SK-N-SH (cell line): ENCODE data around the gene DDX21. TPM values are rescaled to one million over a fixed set of nuclear protein-coding genes. Genes with fewer than 3 reads are reported as not detected.

Experiments
- CTCF ChIA-PET: fragments of 300-600, 350-600 bp; formaldehyde crosslinking; extraction: SDS; loops from one replicate; lab custom pipeline; 2021; lab: Yijun Ruan, JAX
- POLR2A ChIA-PET: fragments of 350-600 bp; sonication (Branson Sonifier 250); formaldehyde crosslinking; extraction: SDS; loops from one replicate; lab custom pipeline; 2020; ENCODE audit warnings: antibody characterized with exemption, inconsistent platforms; lab: Yijun Ruan, JAX
- DNase-seq: peaks from one replicate; pipeline ENCODE4 v3.0.0; 2012
- H2AFZ ChIP-seq: fragments of 200-600 bp; sonication (generic); 2 replicates; pipeline ENCODE4 v1.8.1; 2016; ENCODE audit warnings: antibody characterized with exemption, mild to moderate bottlenecking, low read depth
- H3F3A ChIP-seq: fragments of 200-600 bp; sonication (generic); replicated peaks from 2 replicates; pipeline ENCODE3; 2016; ENCODE audit warnings: antibody characterized with exemption, mild to moderate bottlenecking; ENCODE audit not compliant: insufficient read depth
- H3K27ac ChIP-seq, 2 experiments: fragments of 200-500 bp in 1 of 2; fragments of 200-600 bp in 1 of 2; sonication (Bioruptor generic) in 1 of 2; sonication (generic), shearing (Covaris generic) in 1 of 2; 2 replicates each; pipeline versions ENCODE4 v1.5.1 to v1.6.1; 2014 to 2016; ENCODE audit warnings: low read depth in 2 of 2, inconsistent platforms in 1 of 2, low read length in 1 of 2, mild to moderate bottlenecking in 1 of 2, mixed read lengths in 1 of 2
- H3K27me3 ChIP-seq: fragments of 200-600 bp; sonication (generic), shearing (Covaris generic); 2 replicates; pipeline ENCODE4 v1.6.1; 2016; ENCODE audit warnings: mixed run types; ENCODE audit not compliant: insufficient read depth
- H3K36me3 ChIP-seq, 2 experiments: fragments of 200-500 bp in 1 of 2; fragments of 200-600 bp in 1 of 2; sonication (Bioruptor generic) in 1 of 2; sonication (generic) in 1 of 2; replicated peaks in 1 of 2; 2 replicates each; pipeline versions ENCODE3 to v1.5.1; 2014 to 2016; ENCODE audit warnings: low read length in 1 of 2, mild to moderate bottlenecking in 1 of 2; ENCODE audit not compliant: insufficient read depth in 2 of 2, control insufficient read depth in 1 of 2
- H3K4me1 ChIP-seq, 2 experiments: fragments of 200-500 bp in 1 of 2; fragments of 200-600 bp in 1 of 2; sonication (Bioruptor generic) in 1 of 2; sonication (generic), shearing (Covaris generic) in 1 of 2; 2 replicates each; pipeline versions ENCODE4 v1.5.1 to v1.6.1; 2014 to 2016; ENCODE audit warnings: low read depth in 1 of 2, low read length in 1 of 2, mixed run types in 1 of 2; ENCODE audit not compliant: insufficient read depth in 2 of 2, control insufficient read depth in 1 of 2
- H3K4me2 ChIP-seq: fragments of 200-600 bp; sonication (generic), shearing (Covaris generic); 2 replicates; pipeline ENCODE4 v1.6.1; 2017; ENCODE audit warnings: mixed run types
- H3K4me3 ChIP-seq, 2 experiments: fragments of 200-500 bp in 1 of 2; fragments of 200-600 bp in 1 of 2; sonication (Bioruptor generic) in 1 of 2; sonication (generic), shearing (Covaris generic) in 1 of 2; 2 replicates each; pipeline versions ENCODE4 v1.5.1 to v1.8.1; 2014 to 2016; ENCODE audit warnings: low read depth in 2 of 2, inconsistent platforms in 1 of 2, low read length in 1 of 2, mild to moderate bottlenecking in 1 of 2, mixed read lengths in 1 of 2, moderate library complexity in 1 of 2
- H3K79me2 ChIP-seq: fragments of 200-600 bp; sonication (generic); 2 replicates; pipeline ENCODE4 v1.8.1; 2017; ENCODE audit warnings: mild to moderate bottlenecking; ENCODE audit not compliant: insufficient read depth
- H3K9ac ChIP-seq: fragments of 200-600 bp; sonication (generic); 2 replicates; pipeline ENCODE4 v1.6.1; 2017; ENCODE audit warnings: mixed run types
- H3K9me2 ChIP-seq: fragments of 200-600 bp; sonication (generic); 2 replicates; pipeline ENCODE4 v1.6.1; 2017; ENCODE audit warnings: mixed run types
- H3K9me3 ChIP-seq: fragments of 200-600 bp; sonication (generic); 2 replicates; pipeline ENCODE4 v1.6.1; 2017; ENCODE audit warnings: mixed run types, mild to moderate bottlenecking, moderate library complexity
- H4K20me1 ChIP-seq: fragments of 200-600 bp; sonication (generic); 2 replicates; pipeline ENCODE4 v1.6.1; 2017; ENCODE audit warnings: mild to moderate bottlenecking, mixed run types; ENCODE audit not compliant: insufficient read depth
- ELF1 ChIP-seq: IDR thresholded peaks from 2 replicates; pipeline ENCODE4 v1.4.0; 2012
- FOSL2 ChIP-seq: IDR thresholded peaks from 2 replicates; pipeline ENCODE4 v1.4.0; 2012; ENCODE audit warnings: low read depth, mild to moderate bottlenecking, moderate library complexity, borderline replicate concordance
- FOXJ3 ChIP-seq: sonication (generic); formaldehyde crosslinking; IDR thresholded peaks from 2 replicates; pipeline ENCODE4 v1.5.1; 2020; ENCODE audit warnings: mild to moderate bottlenecking, missing genetic modification reagents
- FOXM1 ChIP-seq: IDR thresholded peaks from 2 replicates; pipeline ENCODE4 v1.4.0; 2012; ENCODE audit warnings: low read depth, mild to moderate bottlenecking
- GATA2 ChIP-seq: sonication (generic); formaldehyde crosslinking; IDR thresholded peaks from 2 replicates; pipeline ENCODE4 v1.5.0; 2020; ENCODE audit warnings: mild to moderate bottlenecking, missing genetic modification reagents
- NFIC ChIP-seq: IDR thresholded peaks from 2 replicates; pipeline ENCODE4 v1.4.0; 2012; ENCODE audit warnings: borderline replicate concordance
- NRF1 ChIP-seq: IDR thresholded peaks from 2 replicates; pipeline ENCODE4 v1.6.1; 2012; ENCODE audit warnings: low read depth, mild to moderate bottlenecking, low read length
- POLR2AphosphoS5 ChIP-seq: IDR thresholded peaks from 2 replicates; pipeline ENCODE4 v1.6.1; 2012; ENCODE audit warnings: low read depth, low read length
- RCOR1 ChIP-seq: fragments of 150-350 bp; IDR thresholded peaks from 2 replicates; pipeline ENCODE4 v1.6.1; 2017; ENCODE audit warnings: antibody characterized with exemption, low read length
- REST ChIP-seq: IDR thresholded peaks from 2 replicates; pipeline ENCODE4 v1.6.1; 2012; ENCODE audit warnings: mild to moderate bottlenecking, low read depth, low read length, moderate library complexity
- RFX5 ChIP-seq: IDR thresholded peaks from 2 replicates; pipeline ENCODE4 v1.6.1; 2012; ENCODE audit warnings: mild to moderate bottlenecking, improper control_type of control experiment, low read length
- RXRA ChIP-seq: IDR thresholded peaks from 2 replicates; pipeline ENCODE4 v1.4.0; 2012; ENCODE audit warnings: low read depth, mild to moderate bottlenecking, borderline replicate concordance
- SIN3A ChIP-seq: IDR thresholded peaks from 2 replicates; pipeline ENCODE4 v1.6.1; 2012; ENCODE audit warnings: low read depth, mild to moderate bottlenecking, low read length, moderate library complexity, borderline replicate concordance
- TCF12 ChIP-seq: IDR thresholded peaks from 2 replicates; pipeline ENCODE4 v1.4.0; 2012
- YY1 ChIP-seq: IDR thresholded peaks from 2 replicates; pipeline ENCODE4 v1.4.0; 2012; ENCODE audit warnings: low read depth, mild to moderate bottlenecking
- WGBS: methylation state at CpG from one replicate; pipeline ENCODE4 v1.1.6; 2017; ENCODE audit warnings: low lambda C conversion rate; 5-methylcytosine and 5-hydroxymethylcytosine counted together
- polyA plus RNA-seq, 3 experiments: library from polyadenylated mRNA; depleted of rRNA; stranded (reverse); fragments of >200 nt; gene quantifications; 2 replicates each; pipeline ENCODE4 v1.2.3, GENCODE V29; 2012
- TF ChIP-seq, protein P1 (sequence below): IDR thresholded peaks from 2 replicates; pipeline ENCODE4 v1.4.0; 2012; ENCODE audit warnings: low read depth
- TF ChIP-seq, protein P2 (sequence below): IDR thresholded peaks from 2 replicates; pipeline ENCODE4; 2012

The DDX21 gene
- polyA plus RNA-seq, 1 of the 3 experiments (the other 2 are of a cell fraction): 40.1 TPM

DNA sequence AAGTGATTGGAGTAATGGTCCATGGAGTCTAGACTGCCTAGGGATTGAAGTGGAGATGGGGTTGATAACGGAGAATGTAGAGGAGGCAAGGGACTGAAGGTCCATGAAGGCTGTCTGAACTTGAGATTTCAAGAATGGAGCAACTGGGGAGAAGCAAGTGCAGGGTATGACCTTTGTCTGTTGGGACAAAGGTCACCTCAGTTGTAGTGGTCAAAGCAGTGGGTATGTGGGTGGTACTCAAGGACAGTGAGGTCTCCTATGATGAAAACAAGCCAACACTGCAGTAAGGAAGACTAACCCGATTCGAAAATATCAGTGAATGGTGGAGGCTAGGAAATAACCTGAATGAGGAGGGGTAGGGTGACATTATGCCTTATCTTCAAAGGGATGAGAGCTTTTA lies 5.4 kb upstream of the DDX21 start:
- no peak for TF ChIP-seq YY1
- no peak for TF ChIP-seq RXRA
- no peaks in the 10 kb centered on the region for H3K27me3 ChIP-seq
- H3F3A ChIP-seq: peaks cover 14% of the 10 kb centered on the region
- H3K9me3 ChIP-seq: no peaks in the 10 kb centered on the region
- H3K4me1 ChIP-seq: no peaks in the 10 kb centered on the region; a peak in 1 of 4 replicates
- no peak overlapping the region for H3K27ac ChIP-seq
- WGBS: 97% methylated on average over 3 of the region's 3 CpGs
- H3K9ac ChIP-seq: no peak overlapping the region
- no peak for DNase-seq
- H4K20me1 ChIP-seq: no peaks in the 10 kb centered on the region
- no peak overlapping the region for H3K4me3 ChIP-seq
- H3K4me2 ChIP-seq: no peak overlapping the region
- ChIA-PET POLR2A (no interaction called here), CTCF (no interaction called here)
- H3K79me2 ChIP-seq: peaks cover 5% of the 10 kb centered on the region; the same call in 1 of the 2 replicates
- no peak overlapping the region for H2AFZ ChIP-seq
- H3K9me2 ChIP-seq: no peaks in the 10 kb centered on the region
- H3K36me3 ChIP-seq: peaks cover 28 to 42% of the 10 kb centered on the region in 2 experiments

DNA sequence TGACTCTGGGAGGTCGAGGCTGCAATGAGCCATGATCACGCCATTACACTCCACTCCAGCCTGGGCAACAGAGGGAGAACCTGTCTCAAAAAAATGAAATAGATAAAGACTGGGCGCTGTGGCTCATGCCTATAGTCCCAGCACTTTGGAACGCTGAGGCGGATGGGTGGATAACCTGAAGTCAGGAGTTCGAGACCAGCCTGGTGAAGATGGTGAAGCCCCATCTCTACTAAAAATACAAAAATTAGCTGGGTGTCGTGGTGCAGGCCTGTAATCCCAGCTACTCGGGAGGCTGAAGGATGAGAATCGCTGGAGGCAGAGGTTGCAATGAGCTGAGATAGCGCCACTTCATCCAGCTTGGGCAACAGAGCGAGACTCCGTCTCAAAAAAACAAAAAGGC lies 1.1 kb upstream of the DDX21 start:
- Histone ChIP-seq H3K4me2 (no peak overlapping the region), H3K9me2 (no peaks in the 10 kb centered on the region), H3F3A (peaks cover 27% of the 10 kb centered on the region), H3K36me3 (peaks cover 5 to 18% of the 10 kb centered on the region in 2 experiments), H3K27me3 (no peaks in the 10 kb centered on the region), H2AFZ (no peak overlapping the region), H3K9me3 (no peaks in the 10 kb centered on the region), H4K20me1 (peaks cover 29% of the 10 kb centered on the region), H3K27ac (no peak overlapping the region; a peak in 1 of 4 replicates), H3K4me1 (peaks cover 0 to 6% of the 10 kb centered on the region in 2 experiments; a peak in 2 of 4 replicates), H3K79me2 (peaks cover 44% of the 10 kb centered on the region), H3K9ac (no peak overlapping the region), H3K4me3 (peak overlapping the region in 1 of 2 experiments; percentile 79; a peak in 2 of 4 replicates)
- CTCF ChIA-PET: interaction anchor here (0.9 to 1.6 kb wide), 7 partner anchors 7 to 146 kb away, joined by 3 to 9 read pairs (median 5); no protein-coding TSS in a partner anchor
- 79% methylated on average over 12 of the region's 12 CpGs for WGBS
- DNase-seq: no peak
- POLR2A ChIA-PET: interaction anchor here (1.0 to 2.0 kb wide), 5 partner anchors 19 to 233 kb away, joined by 3 to 9 read pairs (median 4); partner anchors contain the start of genes CCAR1 and DDX50
- TF ChIP-seq ELF1: no peak
- TF ChIP-seq RCOR1: no peak
- no peak; the same call in 1 of the 2 replicates for TF ChIP-seq POLR2AphosphoS5
- no peak for TF ChIP-seq NFIC
- TF ChIP-seq YY1: no peak
- TF ChIP-seq, protein P1, sequence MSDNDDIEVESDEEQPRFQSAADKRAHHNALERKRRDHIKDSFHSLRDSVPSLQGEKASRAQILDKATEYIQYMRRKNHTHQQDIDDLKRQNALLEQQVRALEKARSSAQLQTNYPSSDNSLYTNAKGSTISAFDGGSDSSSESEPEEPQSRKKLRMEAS: no peak
- TF ChIP-seq NRF1: no peak
- no peak for TF ChIP-seq FOSL2
- TF ChIP-seq SIN3A: no peak

DNA sequence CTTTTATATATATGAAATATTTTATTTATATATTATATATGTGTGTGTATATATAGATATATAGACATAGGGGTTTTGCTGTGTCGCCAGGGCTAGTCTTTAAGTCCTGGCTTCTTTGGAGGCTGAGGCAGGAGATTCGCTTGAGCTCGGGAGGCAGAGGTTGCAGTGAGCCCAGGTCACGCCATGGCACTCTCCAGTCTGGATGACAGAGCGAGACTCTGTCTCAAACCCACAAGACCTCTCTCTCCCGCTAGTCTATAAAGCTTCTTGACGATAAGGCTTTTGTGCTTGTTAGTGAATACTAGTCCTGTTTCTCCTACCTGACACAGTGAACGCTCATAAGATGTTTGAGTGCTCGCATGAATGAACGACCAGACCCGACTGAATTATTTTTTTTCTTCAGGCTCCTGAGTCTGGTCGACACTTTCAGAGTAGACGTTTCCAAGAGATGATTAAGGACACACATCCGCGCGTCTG lies 577 bp upstream of the DDX21 start:
- TF ChIP-seq GATA2 (CRISPR knock-in tag) (no peak), FOXM1 (no peak), RFX5 (no peak), POLR2AphosphoS5 (no peak), FOXJ3 (CRISPR knock-in tag) (no peak), TCF12 (no peak), REST (no peak)
- TF ChIP-seq, protein P1: no peak
- TF ChIP-seq, protein P2, sequence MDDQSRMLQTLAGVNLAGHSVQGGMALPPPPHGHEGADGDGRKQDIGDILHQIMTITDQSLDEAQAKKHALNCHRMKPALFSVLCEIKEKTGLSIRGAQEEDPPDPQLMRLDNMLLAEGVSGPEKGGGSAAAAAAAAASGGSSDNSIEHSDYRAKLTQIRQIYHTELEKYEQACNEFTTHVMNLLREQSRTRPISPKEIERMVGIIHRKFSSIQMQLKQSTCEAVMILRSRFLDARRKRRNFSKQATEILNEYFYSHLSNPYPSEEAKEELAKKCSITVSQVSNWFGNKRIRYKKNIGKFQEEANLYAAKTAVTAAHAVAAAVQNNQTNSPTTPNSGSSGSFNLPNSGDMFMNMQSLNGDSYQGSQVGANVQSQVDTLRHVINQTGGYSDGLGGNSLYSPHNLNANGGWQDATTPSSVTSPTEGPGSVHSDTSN: no peak
- Histone ChIP-seq H3K79me2 (peaks cover 49% of the 10 kb centered on the region), H3K27me3 (no peaks in the 10 kb centered on the region), H2AFZ (peak overlapping the region; percentile 95), H3K4me3 (peak overlapping the region; percentile 79 to 94), H3K9me3 (no peaks in the 10 kb centered on the region), H3K36me3 (peaks cover 8 to 20% of the 10 kb centered on the region in 2 experiments), H3F3A (peaks cover 27% of the 10 kb centered on the region), H3K27ac (peak overlapping the region; percentile 91 to 94), H4K20me1 (peaks cover 34% of the 10 kb centered on the region), H3K9ac (peak overlapping the region; percentile 89), H3K4me2 (peak overlapping the region; percentile 95), H3K4me1 (peaks cover 0 to 6% of the 10 kb centered on the region in 2 experiments; a peak in 2 of 4 replicates), H3K9me2 (no peaks in the 10 kb centered on the region)
- WGBS: 2% methylated on average over 15 of the region's 16 CpGs
- POLR2A ChIA-PET: interaction anchor here (0.8 to 2.0 kb wide), 11 partner anchors 11 to 1191 kb away, joined by 3 to 9 read pairs (median 4); partner anchors contain the start of genes CCAR1, DDX50, SUPV3L1 and TYSND1
- CTCF ChIA-PET: interaction anchor here (0.9 to 2.0 kb wide), 10 partner anchors 8 to 146 kb away, joined by 3 to 9 read pairs (median 6); no protein-coding TSS in a partner anchor
- DNase-seq: no peak
